Measurements from ENCODE around the gene GRAMD2B. TPM values are rescaled to one million over a fixed set of nuclear protein-coding genes. Genes with fewer than 3 reads are reported as not detected.
"Not testable (repeated sequence)": the region's sequence is repeated elsewhere in the genome, so short reads cannot be mapped to it uniquely, and the experiment has no call there.

Gene GRAMD2B
- total RNA-seq, 1 donor, result 6.9 TPM

GRCh38 chr5:126452477-126452876 is 29.3 kb downstream of the GRAMD2B start:
- no peaks in the 10 kb centered on the region for H3K27me3 ChIP-seq (ENCODE audit: insufficient read depth, low read length)

GRCh38 chr5:126454081-126454480 is 30.9 kb downstream of the GRAMD2B start:
- H3K4me3 ChIP-seq (ENCODE audit: low read length), result no peak overlapping the region
- H3K27me3 ChIP-seq (ENCODE audit: insufficient read depth, low read length), result no peaks in the 10 kb centered on the region
- no peaks in the 10 kb centered on the region for H3K9me3 ChIP-seq (ENCODE audit: low read depth, low read length)
- H3K4me1 ChIP-seq (ENCODE audit: insufficient read depth, low read length), result peaks cover 8% of the 10 kb centered on the region

More at GRCh38 chr5:126452477-126452876, 29.3 kb downstream of the GRAMD2B start:
- Histone ChIP-seq H3K4me3 (ENCODE audit: low read length) (no peak overlapping the region), H3K4me1 (ENCODE audit: insufficient read depth, low read length) (peaks cover 8% of the 10 kb centered on the region), H3K9me3 (ENCODE audit: low read depth, low read length) (no peaks in the 10 kb centered on the region)

- Histone ChIP-seq H3K4me1 (ENCODE audit: insufficient read depth, low read length) (peaks cover 8% of the 10 kb centered on the region), H3K4me3 (ENCODE audit: low read length) (no peak overlapping the region), H3K9me3 (ENCODE audit: low read depth, low read length) (no peaks in the 10 kb centered on the region), H3K27me3 (ENCODE audit: insufficient read depth, low read length) (no peaks in the 10 kb centered on the region)
These were observed 31.3 kb downstream of the GRAMD2B start for GRCh38 chr5:126454535-126454934.

- Histone ChIP-seq H3K9me3 (ENCODE audit: low read depth, low read length) (no peaks in the 10 kb centered on the region), H3K4me3 (ENCODE audit: low read length) (no peak overlapping the region), H3K4me1 (ENCODE audit: insufficient read depth, low read length) (peaks cover 8% of the 10 kb centered on the region), H3K27me3 (ENCODE audit: insufficient read depth, low read length) (no peaks in the 10 kb centered on the region)
These were observed 32.1 kb downstream of the GRAMD2B start for GRCh38 chr5:126455264-126455663.

GRCh38 chr5:126455728-126456127 is 32.5 kb downstream of the GRAMD2B start:
- H3K9me3 ChIP-seq (ENCODE audit: low read depth, low read length), result no peaks in the 10 kb centered on the region

GRCh38 chr5:126456217-126456820 is 33.1 kb downstream of the GRAMD2B start:
- Histone ChIP-seq H3K27me3 (ENCODE audit: insufficient read depth, low read length) (no peaks in the 10 kb centered on the region), H3K9me3 (ENCODE audit: low read depth, low read length) (no peaks in the 10 kb centered on the region), H3K4me1 (ENCODE audit: insufficient read depth, low read length) (no peaks in the 10 kb centered on the region), H3K4me3 (ENCODE audit: low read length) (no peak overlapping the region)

More at GRCh38 chr5:126455728-126456127, 32.5 kb downstream of the GRAMD2B start:
- no peaks in the 10 kb centered on the region for H3K27me3 ChIP-seq (ENCODE audit: insufficient read depth, low read length)
- no peak overlapping the region for H3K4me3 ChIP-seq (ENCODE audit: low read length)
- peaks cover 5% of the 10 kb centered on the region for H3K4me1 ChIP-seq (ENCODE audit: insufficient read depth, low read length)

- Histone ChIP-seq H3K27me3 (ENCODE audit: insufficient read depth, low read length) (no peaks in the 10 kb centered on the region), H3K4me3 (ENCODE audit: low read length) (no peak overlapping the region), H3K4me1 (ENCODE audit: insufficient read depth, low read length) (no peaks in the 10 kb centered on the region), H3K9me3 (ENCODE audit: low read depth, low read length) (no peaks in the 10 kb centered on the region)
These were observed 37.2 kb downstream of the GRAMD2B start for GRCh38 chr5:126460459-126460858.

GRCh38 chr5:126460977-126461376 is 37.8 kb downstream of the GRAMD2B start:
- Histone ChIP-seq H3K4me3 (ENCODE audit: low read length) (no peak overlapping the region), H3K9me3 (ENCODE audit: low read depth, low read length) (no peaks in the 10 kb centered on the region), H3K27me3 (ENCODE audit: insufficient read depth, low read length) (no peaks in the 10 kb centered on the region), H3K4me1 (ENCODE audit: insufficient read depth, low read length) (no peaks in the 10 kb centered on the region)

- Histone ChIP-seq H3K4me3 (ENCODE audit: low read length) (no peak overlapping the region), H3K9me3 (ENCODE audit: low read depth, low read length) (no peaks in the 10 kb centered on the region), H3K4me1 (ENCODE audit: insufficient read depth, low read length) (no peaks in the 10 kb centered on the region), H3K27me3 (ENCODE audit: insufficient read depth, low read length) (no peaks in the 10 kb centered on the region)
These were observed 38.6 kb downstream of the GRAMD2B start for GRCh38 chr5:126461838-126462237.

- H3K4me1 ChIP-seq (ENCODE audit: insufficient read depth, low read length), result no peaks in the 10 kb centered on the region
- no peaks in the 10 kb centered on the region for H3K9me3 ChIP-seq (ENCODE audit: low read depth, low read length)
- H3K4me3 ChIP-seq (ENCODE audit: low read length), result no peak overlapping the region
- H3K27me3 ChIP-seq (ENCODE audit: insufficient read depth, low read length), result no peaks in the 10 kb centered on the region
These were observed 39.2 kb downstream of the GRAMD2B start for GRCh38 chr5:126462239-126463014.

- H3K9me3 ChIP-seq (ENCODE audit: low read depth, low read length), result no peaks in the 10 kb centered on the region
- H3K4me3 ChIP-seq (ENCODE audit: low read length), result no peak overlapping the region
- no peaks in the 10 kb centered on the region for H3K27me3 ChIP-seq (ENCODE audit: insufficient read depth, low read length)
- H3K4me1 ChIP-seq (ENCODE audit: insufficient read depth, low read length), result no peaks in the 10 kb centered on the region
These were observed 40.8 kb downstream of the GRAMD2B start for GRCh38 chr5:126464016-126464415.

GRCh38 chr5:126464959-126465358 is 41.8 kb downstream of the GRAMD2B start:
- Histone ChIP-seq H3K9me3 (ENCODE audit: low read depth, low read length) (no peaks in the 10 kb centered on the region), H3K27me3 (ENCODE audit: insufficient read depth, low read length) (no peaks in the 10 kb centered on the region), H3K4me1 (ENCODE audit: insufficient read depth, low read length) (no peaks in the 10 kb centered on the region), H3K4me3 (ENCODE audit: low read length) (no peak overlapping the region)

GRCh38 chr5:126468091-126468490 is 44.9 kb downstream of the GRAMD2B start:
- no peaks in the 10 kb centered on the region for H3K4me1 ChIP-seq (ENCODE audit: insufficient read depth, low read length)
- H3K4me3 ChIP-seq (ENCODE audit: low read length), result no peak overlapping the region
- no peaks in the 10 kb centered on the region for H3K27me3 ChIP-seq (ENCODE audit: insufficient read depth, low read length)
- no peaks in the 10 kb centered on the region for H3K9me3 ChIP-seq (ENCODE audit: low read depth, low read length)

GRCh38 chr5:126469536-126470316 is 46.5 kb downstream of the GRAMD2B start:
- H3K27me3 ChIP-seq (ENCODE audit: insufficient read depth, low read length), result no peaks in the 10 kb centered on the region
- H3K4me3 ChIP-seq (ENCODE audit: low read length), result no peak overlapping the region
- H3K4me1 ChIP-seq (ENCODE audit: insufficient read depth, low read length), result no peaks in the 10 kb centered on the region
- no peaks in the 10 kb centered on the region for H3K9me3 ChIP-seq (ENCODE audit: low read depth, low read length)

GRCh38 chr5:126470529-126470928 is 47.3 kb downstream of the GRAMD2B start:
- H3K9me3 ChIP-seq (ENCODE audit: low read depth, low read length); H3K27me3 ChIP-seq (ENCODE audit: insufficient read depth, low read length); H3K4me3 ChIP-seq (ENCODE audit: low read length); H3K4me1 ChIP-seq (ENCODE audit: insufficient read depth, low read length): not testable (repeated sequence)
